T-helper 2 cell treated with Interferon-gamma antibody and Interleukin-4, amounts not matched to agents 100 ng/mL and 5 ng/mL, for 36 hours (primary cell): ENCODE data around the gene ZNF117. TPM values are rescaled to one million over a fixed set of nuclear protein-coding genes. Genes with fewer than 3 reads are reported as not detected.
"Not testable (repeated sequence)": the region's sequence is repeated elsewhere in the genome, so short reads cannot be mapped to it uniquely, and the experiment has no call there.

Experiments
- intact Hi-C: fragments of 100-400 bp; cut with micrococcal nuclease; formaldehyde crosslinking; loops from one replicate; pipeline ENCODE4 v1.15.1; 2023
- total RNA-seq: library from RNA; stranded (reverse); gene quantifications from 2 replicates; pipeline ENCODE4 v1.2.3, GENCODE V29; 2022

Gene ZNF117
- total RNA-seq, 1 donor from 2014 or later, result 5.8 TPM

- intact Hi-C loops, result not testable (repeated sequence)
Measured at GRCh38 chr7:64928252-64929187, 62.3 kb downstream of the ZNF117 start.

Other genes with a start within 250 kb of the ZNF117 start
- gene ZNF138, start 196.6 kb downstream of the ZNF117 start, total RNA-seq, result 8.9 and 10.1 TPM in 2 replicates
- gene ZNF273, start 87.8 kb downstream of the ZNF117 start, total RNA-seq, result 8.6 and 9.0 TPM in 2 replicates
- gene ERV3-1, start 15.7 kb upstream of the ZNF117 start, total RNA-seq, result 12.7 and 14.8 TPM in 2 replicates